Measurements from ENCODE around the gene DPP7. TPM values are rescaled to one million over a fixed set of nuclear protein-coding genes. Genes with fewer than 3 reads are reported as not detected.
"Not testable (repeated sequence)": the region's sequence is repeated elsewhere in the genome, so short reads cannot be mapped to it uniquely, and the experiment has no call there.

DPP7 gene
- total RNA-seq, 2 experiments from 2014 or later, result 271 to 321 TPM

GRCh38 chr9:137141976-137142936 lies 27.7 kb upstream of the DPP7 start:
- peaks cover 4% of the 10 kb centered on the region for H3K4me1 Mint-ChIP-seq
- peaks cover 43% of the 10 kb centered on the region for H3K27me3 Mint-ChIP-seq
- ATAC-seq (no peak), DNase-seq (no peak)
- H3K4me3 Mint-ChIP-seq, result no peak overlapping the region
- H3K9me3 Mint-ChIP-seq (ENCODE audit: low read depth), result no peaks in the 10 kb centered on the region
- CTCF ChIA-PET, result no interaction called here
- H3K27ac Mint-ChIP-seq, result no peak overlapping the region
- no peaks in the 10 kb centered on the region for H3K36me3 Mint-ChIP-seq

DNA sequence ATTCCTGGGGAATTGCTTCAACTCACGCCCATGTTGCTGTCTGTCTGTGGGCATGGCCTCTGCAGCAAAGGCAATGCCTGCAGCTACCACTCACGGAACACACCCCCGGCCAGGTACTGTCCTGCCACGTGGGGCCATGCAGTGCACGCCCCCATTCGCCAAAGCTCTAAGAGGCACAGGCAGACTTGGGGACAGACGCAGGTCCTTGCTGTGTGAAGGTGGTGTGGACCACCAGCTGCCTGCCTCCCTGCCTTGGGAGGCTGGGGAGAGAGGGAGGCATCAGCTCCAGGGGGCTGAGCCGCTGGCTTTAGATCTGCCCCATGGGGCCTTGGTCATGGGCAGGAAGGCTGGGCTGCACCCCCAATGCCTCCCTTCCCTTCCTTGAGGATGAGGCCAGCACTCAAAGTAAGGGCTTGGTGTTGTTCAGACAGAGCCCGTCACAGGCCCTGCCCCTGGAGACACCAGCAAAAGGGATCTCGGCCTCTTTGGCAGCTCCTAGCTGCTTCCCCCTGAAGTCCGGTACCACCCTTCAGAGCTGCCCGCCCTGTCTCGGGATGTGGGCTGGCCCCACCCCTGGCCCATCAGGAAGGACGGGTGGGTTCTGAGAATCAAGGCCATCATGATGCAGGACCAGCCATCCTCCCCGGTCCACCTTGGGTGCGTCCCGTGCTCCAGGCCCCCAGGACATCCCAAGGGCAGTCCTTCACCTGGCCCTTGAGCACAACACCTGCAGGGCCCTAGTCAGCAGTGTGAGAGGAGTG lies 26.7 kb upstream of the DPP7 start:
- Mint-ChIP-seq H3K36me3 (no peaks in the 10 kb centered on the region), H3K4me1 (peaks cover 4% of the 10 kb centered on the region), H3K27ac (no peak overlapping the region), H3K27me3 (peaks cover 53% of the 10 kb centered on the region), H3K4me3 (no peak overlapping the region), H3K9me3 (ENCODE audit: low read depth) (no peaks in the 10 kb centered on the region)
- DNase-seq (no peak), ATAC-seq (no peak)
- CTCF ChIA-PET, result interaction anchor here (1.5 kb wide), 1 partner anchor 10 kb away, joined by 4 read pairs; no protein-coding TSS in a partner anchor

DNA sequence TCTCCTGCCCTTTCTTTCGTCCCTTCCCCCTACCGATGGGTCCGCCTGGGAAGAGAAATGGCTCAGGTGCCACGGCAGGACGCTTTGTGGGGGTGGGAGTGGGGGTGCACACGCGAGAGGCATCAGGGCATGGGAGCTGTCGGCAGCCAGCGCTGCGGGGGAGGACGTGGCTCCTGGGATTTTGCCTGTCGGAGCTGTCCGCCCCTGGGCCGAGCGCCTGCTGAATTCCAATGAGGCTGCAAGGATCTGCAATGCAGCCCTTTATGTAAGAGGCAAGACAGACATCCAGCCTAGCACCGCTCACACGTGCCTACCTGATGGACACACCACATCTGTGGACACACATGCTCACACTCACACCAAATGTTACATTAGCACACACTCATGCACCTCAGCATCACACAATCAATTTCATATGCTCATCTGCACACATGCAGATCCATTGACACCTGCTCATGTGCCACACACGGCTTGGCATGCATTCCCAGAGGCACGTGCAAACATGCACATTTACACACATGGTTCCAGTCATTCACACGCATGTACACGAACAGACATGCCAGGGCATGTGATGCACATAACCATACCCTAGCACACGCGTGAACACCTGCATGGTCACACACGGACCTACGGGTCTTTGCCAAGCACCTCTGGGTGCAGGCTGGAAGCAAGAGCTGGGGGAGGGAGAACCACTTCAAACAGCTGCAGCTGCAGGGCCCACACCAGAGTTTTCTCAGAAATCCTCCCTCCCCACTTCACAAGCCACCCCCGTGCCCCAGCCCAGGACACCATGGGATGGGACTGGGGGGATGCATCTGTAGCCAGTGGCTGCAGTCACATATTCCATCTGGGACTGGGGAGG lies 25.8 kb upstream of the DPP7 start:
- no peak overlapping the region for H3K4me3 Mint-ChIP-seq
- CTCF ChIA-PET, result interaction anchor here (1.5 to 1.6 kb wide), 2 partner anchors 9 to 86 kb away, joined by 4 read pairs; partner anchors contain the start of gene RNF224
- H3K27me3 Mint-ChIP-seq, result peaks cover 57% of the 10 kb centered on the region
- H3K36me3 Mint-ChIP-seq, result no peaks in the 10 kb centered on the region
- ATAC-seq, result no peak
- peaks cover 4% of the 10 kb centered on the region for H3K4me1 Mint-ChIP-seq
- no peak overlapping the region for H3K27ac Mint-ChIP-seq
- H3K9me3 Mint-ChIP-seq (ENCODE audit: low read depth), result no peaks in the 10 kb centered on the region
- DNase-seq, result no peak

DNA sequence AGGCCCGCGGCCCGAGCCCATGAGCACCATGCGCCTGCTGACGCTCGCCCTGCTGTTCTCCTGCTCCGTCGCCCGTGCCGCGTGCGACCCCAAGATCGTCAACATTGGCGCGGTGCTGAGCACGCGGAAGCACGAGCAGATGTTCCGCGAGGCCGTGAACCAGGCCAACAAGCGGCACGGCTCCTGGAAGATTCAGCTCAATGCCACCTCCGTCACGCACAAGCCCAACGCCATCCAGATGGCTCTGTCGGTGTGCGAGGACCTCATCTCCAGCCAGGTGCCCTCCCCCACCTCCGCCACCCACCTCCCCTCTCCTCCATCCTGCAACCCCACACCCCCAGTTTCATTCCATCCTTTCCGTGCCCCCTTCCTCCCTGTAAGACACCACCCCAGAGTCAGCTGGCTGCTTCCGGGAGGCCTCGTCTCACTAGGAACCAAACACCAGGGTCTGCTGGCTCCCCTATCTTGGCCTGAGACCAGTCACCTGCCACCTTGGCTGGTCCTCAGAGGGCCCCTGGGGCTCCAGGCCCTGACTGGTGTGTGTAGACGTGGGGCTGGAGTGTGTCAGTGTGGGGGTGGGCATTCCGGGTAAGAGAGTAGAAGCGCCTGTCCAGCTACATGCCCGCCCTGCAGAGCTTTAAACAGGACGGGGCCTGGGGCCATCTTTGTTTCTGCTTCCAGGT lies 25.1 kb upstream of the DPP7 start:
- Mint-ChIP-seq H3K27ac (no peak overlapping the region), H3K36me3 (no peaks in the 10 kb centered on the region), H3K4me3 (no peak overlapping the region), H3K9me3 (ENCODE audit: low read depth) (no peaks in the 10 kb centered on the region), H3K27me3 (peaks cover 60% of the 10 kb centered on the region), H3K4me1 (peaks cover 4% of the 10 kb centered on the region)
- ATAC-seq (no peak), DNase-seq (no peak)
- CTCF ChIA-PET, result interaction anchor here (1.5 to 1.9 kb wide), 3 partner anchors 9 to 97 kb away, joined by 4 to 5 read pairs (median 4); partner anchors contain the start of gene RNF224

GRCh38 chr9:137138722-137139467 lies 24.4 kb upstream of the DPP7 start, which contains the start of gene GRIN1:
TSS of gene GRIN1 (plus strand) at chr9:137139154. CDS start at chr9:137139487, 333 bp downstream.
- DNase-seq, result no peak
- no peaks in the 10 kb centered on the region for H3K9me3 Mint-ChIP-seq (ENCODE audit: low read depth)

DNA sequence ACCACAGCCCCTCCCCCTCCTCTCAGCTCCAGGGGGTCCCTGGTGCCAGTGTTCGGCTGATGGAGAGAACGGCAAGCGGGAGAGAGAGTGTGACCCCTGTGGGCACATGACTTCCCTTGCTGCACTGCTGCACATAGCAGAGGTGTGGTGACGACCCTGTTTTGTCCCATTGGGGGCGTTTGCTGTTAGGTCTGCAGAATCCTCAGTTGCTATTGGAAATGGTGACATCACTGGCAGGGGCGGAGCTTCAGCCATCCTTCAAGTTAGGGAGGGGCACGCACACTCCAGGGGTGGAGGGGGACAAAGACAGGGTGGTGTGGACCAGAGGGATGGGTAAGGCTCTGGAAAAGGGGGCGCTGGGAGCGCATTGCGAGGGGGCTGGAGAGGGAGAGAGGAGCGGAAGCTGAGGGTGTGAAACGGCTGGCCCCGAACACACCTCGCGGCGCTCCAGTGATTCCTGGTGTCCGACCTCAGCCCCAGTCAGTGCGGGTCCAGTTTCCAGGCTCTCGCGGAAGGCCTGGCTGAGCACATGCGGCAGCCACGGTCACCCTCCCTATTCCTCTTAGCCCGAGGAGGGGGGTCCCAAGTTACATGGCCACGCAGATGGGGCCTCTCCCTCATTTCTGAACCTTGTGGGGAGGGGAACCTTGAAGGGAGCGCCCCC lies 23.7 kb upstream of the DPP7 start:
- peaks cover 4% of the 10 kb centered on the region for H3K4me1 Mint-ChIP-seq
- no peaks in the 10 kb centered on the region for H3K9me3 Mint-ChIP-seq (ENCODE audit: low read depth)
- H3K27ac Mint-ChIP-seq, result no peak overlapping the region
- no peak overlapping the region for H3K4me3 Mint-ChIP-seq
- H3K27me3 Mint-ChIP-seq, result peaks cover 64% of the 10 kb centered on the region
- DNase-seq (no peak), ATAC-seq (peak; percentile 13)
- CTCF ChIA-PET, result interaction anchor here (1.9 to 2.3 kb wide), 2 partner anchors 9 to 98 kb away, joined by 5 to 8 read pairs; no protein-coding TSS in a partner anchor
- no peaks in the 10 kb centered on the region for H3K36me3 Mint-ChIP-seq

More at GRCh38 chr9:137138722-137139467, 24.4 kb upstream of the DPP7 start, which contains the start of gene GRIN1:
- Mint-ChIP-seq H3K27ac (no peak within 1 kb of the TSS), H3K4me1 (peaks cover 4% of the 10 kb centered on the region), H3K27me3 (peaks cover 63% of the 10 kb centered on the region), H3K36me3 (no peaks in the 10 kb centered on the region), H3K4me3 (no peak within 1 kb of the TSS)
- CTCF ChIA-PET, result interaction anchor here (0.5 to 2.3 kb wide), 4 partner anchors 10 to 98 kb away, joined by 3 to 8 read pairs (median 4); partner anchors contain the start of gene RNF224
- ATAC-seq, result peak; percentile 73

DNA sequence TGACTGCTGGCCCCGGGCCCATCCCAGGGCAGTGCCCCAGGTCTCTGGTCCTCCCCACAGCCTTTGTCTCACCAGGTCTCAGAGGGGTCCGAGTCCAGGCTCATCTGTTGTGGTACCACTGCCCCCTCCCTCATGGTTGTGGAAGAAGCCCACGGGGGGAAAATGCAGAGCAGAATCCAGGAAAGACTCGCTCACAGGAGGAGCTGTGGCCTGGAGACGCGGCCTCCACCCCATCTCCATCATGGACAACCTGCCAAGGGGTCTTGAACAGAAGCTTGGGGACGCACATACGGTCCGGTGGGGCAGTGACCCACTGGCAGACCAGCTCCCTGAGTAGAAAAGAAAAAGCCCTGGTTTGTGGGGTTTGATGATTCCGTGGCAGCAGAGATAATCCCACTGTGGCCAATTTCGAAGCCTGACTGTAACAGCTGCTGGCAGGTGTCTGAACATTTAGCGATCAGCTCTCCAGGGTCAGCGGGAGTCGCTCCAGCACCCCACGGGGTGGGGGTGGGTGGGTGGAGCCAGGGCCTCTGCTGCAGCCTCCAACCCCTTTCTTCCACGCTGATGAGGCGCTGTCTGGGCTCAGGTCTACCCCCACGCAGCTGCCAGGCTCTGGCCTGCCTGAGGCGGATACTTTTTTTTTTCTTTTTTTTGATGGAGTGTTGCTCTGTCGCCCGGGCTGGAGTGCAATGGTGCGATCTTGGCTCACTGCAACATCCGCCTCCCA lies 22.5 kb upstream of the DPP7 start:
- Mint-ChIP-seq H3K27me3 (peaks cover 62% of the 10 kb centered on the region), H3K36me3 (no peaks in the 10 kb centered on the region), H3K4me1 (peaks cover 4% of the 10 kb centered on the region), H3K27ac (no peak overlapping the region), H3K4me3 (no peak overlapping the region), H3K9me3 (ENCODE audit: low read depth) (no peaks in the 10 kb centered on the region)
- DNase-seq (no peak), ATAC-seq (no peak)
- CTCF ChIA-PET, result interaction anchor here (1.1 to 2.3 kb wide), 2 partner anchors 8 to 52 kb away, joined by 4 to 8 read pairs; partner anchors contain the start of gene SSNA1

DNA sequence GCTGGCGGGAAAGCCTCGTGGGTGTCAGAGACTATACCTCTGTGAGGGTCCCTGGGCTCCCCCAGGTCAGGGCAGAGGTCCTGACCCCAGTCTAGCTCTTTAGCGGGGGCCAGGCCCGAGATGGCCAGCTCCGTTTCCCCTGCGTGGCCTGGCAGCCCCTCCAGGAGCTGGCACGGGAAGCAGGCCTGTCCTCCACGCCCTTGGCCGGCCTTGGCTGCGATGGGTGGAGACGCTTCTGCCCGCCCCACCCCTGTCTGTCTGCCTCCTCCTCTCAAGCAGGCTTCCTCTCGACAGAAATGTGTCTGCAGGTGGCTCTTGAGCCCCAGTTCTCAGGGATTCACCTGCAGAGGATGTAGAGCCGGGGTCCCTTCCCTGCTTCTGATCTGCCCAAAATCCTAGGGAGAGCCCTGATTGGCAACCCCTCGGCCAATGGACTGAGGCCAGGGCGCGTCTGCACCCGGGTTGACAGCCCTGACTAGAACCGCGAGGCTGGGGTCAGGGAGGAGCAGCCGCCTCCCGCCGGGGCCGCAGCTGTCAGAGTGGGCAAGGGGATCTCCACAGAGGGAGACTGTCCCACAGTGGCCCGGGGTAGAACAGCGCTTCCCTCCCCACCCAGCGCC lies 21.8 kb upstream of the DPP7 start:
- H3K27me3 Mint-ChIP-seq, result peaks cover 58% of the 10 kb centered on the region

GRCh38 chr9:137135154-137135553 lies 20.6 kb upstream of the DPP7 start:
- H3K4me3 Mint-ChIP-seq; ATAC-seq; H3K27ac Mint-ChIP-seq; H3K9me3 Mint-ChIP-seq (ENCODE audit: low read depth); H3K36me3 Mint-ChIP-seq; DNase-seq; H3K4me1 Mint-ChIP-seq; CTCF ChIA-PET: not testable (repeated sequence)
- peaks cover 46% of the 10 kb centered on the region for H3K27me3 Mint-ChIP-seq

More for the DNA sequence above, 21.8 kb upstream of the DPP7 start:
- H3K4me3 Mint-ChIP-seq, result no peak overlapping the region
- no peaks in the 10 kb centered on the region for H3K36me3 Mint-ChIP-seq
- H3K27ac Mint-ChIP-seq, result no peak overlapping the region
- no peak for ATAC-seq
- H3K4me1 Mint-ChIP-seq, result peaks cover 4% of the 10 kb centered on the region
- no peak for DNase-seq
- CTCF ChIA-PET, result interaction anchor here (1.1 kb wide), 1 partner anchor 53 kb away, joined by 4 read pairs; the partner anchor contains the start of gene SSNA1
- H3K9me3 Mint-ChIP-seq (ENCODE audit: low read depth), result no peaks in the 10 kb centered on the region

- Mint-ChIP-seq H3K27me3 (peaks cover 38% of the 10 kb centered on the region), H3K4me3 (no peak overlapping the region), H3K36me3 (no peaks in the 10 kb centered on the region), H3K9me3 (ENCODE audit: low read depth) (no peaks in the 10 kb centered on the region), H3K4me1 (peaks cover 5% of the 10 kb centered on the region), H3K27ac (no peak overlapping the region)
- CTCF ChIA-PET, result interaction anchor here (0.9 kb wide), 1 partner anchor 40 kb away, joined by 4 read pairs; no protein-coding TSS in a partner anchor
- ATAC-seq (no peak), DNase-seq (no peak)
Measured at GRCh38 chr9:137134191-137134590, 19.7 kb upstream of the DPP7 start.
